ENCODE data around the gene MCRIP2.

- TF ChIP-seq MAX (IDR thresholded peaks at IDR 0.05) = no peak
- TF ChIP-seq ZNF274 (IDR thresholded peaks at IDR 0.05; ENCODE audit: borderline replicate concordance, extremely low read depth, low read length) = no peak
- TF ChIP-seq SUZ12 (IDR thresholded peaks at IDR 0.05; ENCODE audit: low read length) = no peak
- TF ChIP-seq POLR2AphosphoS5 (IDR thresholded peaks at IDR 0.05; ENCODE audit: low read depth, low read length) = no peak
- TF ChIP-seq NRF1 (IDR thresholded peaks at IDR 0.05; ENCODE audit: low read depth, low read length) = no peak
- TF ChIP-seq HDAC6 (IDR thresholded peaks at IDR 0.05; ENCODE audit: low read depth, low read length) = no peak
- TF ChIP-seq CTCF (IDR thresholded peaks at IDR 0.05; ENCODE audit: control extremely low read depth in 1 of 3, insufficient read depth in 1 of 3, low read depth in 1 of 3, low read length in 3 of 3) = no peak
- TF ChIP-seq BACH1 (IDR thresholded peaks at IDR 0.05; ENCODE audit: low read length) = no peak
- no peak for TF ChIP-seq TAF1 (IDR thresholded peaks at IDR 0.05; ENCODE audit: low read depth, low read length)
Measured at GRCh38 chr16:659618-660017, 18.0 kb downstream of the MCRIP2 start.

Data from H1 (cell line).